ENCODE measurements around the gene SLC16A7. TPM values are rescaled to one million over a fixed set of nuclear protein-coding genes. Genes with fewer than 3 reads are reported as not detected.

SLC16A7 gene
- total RNA-seq, 1 donor, result 53.2 TPM

GRCh38 chr12:59719701-59720100 is 123.9 kb downstream of the SLC16A7 start:
- Histone ChIP-seq H3K79me2 (ENCODE audit: insufficient read depth, low read length) (no peaks in the 10 kb centered on the region), H4K20me1 (ENCODE audit: insufficient read depth, low read length) (no peaks in the 10 kb centered on the region), H2AFZ (ENCODE audit: low read length) (no peak overlapping the region), H3K27ac (ENCODE audit: low read depth, low read length) (no peak overlapping the region), H3K27me3 (ENCODE audit: insufficient read depth, low read length) (no peaks in the 10 kb centered on the region), H3K36me3 (ENCODE audit: insufficient read depth, low read length) (no peaks in the 10 kb centered on the region), H3K9me3 (ENCODE audit: low read depth, low read length) (no peaks in the 10 kb centered on the region), H3K4me3 (ENCODE audit: insufficient read depth, low read length) (no peak overlapping the region), H3K4me2 (ENCODE audit: insufficient read depth, low read length) (no peak overlapping the region), H3K4me1 (ENCODE audit: insufficient read depth, low read length) (no peaks in the 10 kb centered on the region)
- DNase-seq (ENCODE audit: insufficient read length, low spot score, missing footprints), result no peak
- TF ChIP-seq CTCF (IDR thresholded peaks at IDR 0.05; ENCODE audit: extremely low read depth, low read depth, low read length), result no peak

GRCh38 chr12:59723520-59723919 is 127.7 kb downstream of the SLC16A7 start:
- no peak for TF ChIP-seq CTCF (IDR thresholded peaks at IDR 0.05; ENCODE audit: extremely low read depth, low read depth, low read length)
- no peaks in the 10 kb centered on the region for H3K27me3 ChIP-seq (ENCODE audit: insufficient read depth, low read length)
- DNase-seq (ENCODE audit: insufficient read length, low spot score, missing footprints), result no peak

GRCh38 chr12:59724011-59724695 is 128.3 kb downstream of the SLC16A7 start:
- Histone ChIP-seq H3K4me3 (ENCODE audit: insufficient read depth, low read length) (no peak overlapping the region), H2AFZ (ENCODE audit: low read length) (no peak overlapping the region), H3K9me3 (ENCODE audit: low read depth, low read length) (no peaks in the 10 kb centered on the region), H4K20me1 (ENCODE audit: insufficient read depth, low read length) (no peaks in the 10 kb centered on the region), H3K4me1 (ENCODE audit: insufficient read depth, low read length) (no peaks in the 10 kb centered on the region), H3K27ac (ENCODE audit: low read depth, low read length) (no peak overlapping the region), H3K4me2 (ENCODE audit: insufficient read depth, low read length) (no peak overlapping the region), H3K79me2 (ENCODE audit: insufficient read depth, low read length) (no peaks in the 10 kb centered on the region), H3K36me3 (ENCODE audit: insufficient read depth, low read length) (no peaks in the 10 kb centered on the region), H3K27me3 (ENCODE audit: insufficient read depth, low read length) (no peaks in the 10 kb centered on the region)
- no peak for DNase-seq (ENCODE audit: insufficient read length, low spot score, missing footprints)
- no peak for TF ChIP-seq CTCF (IDR thresholded peaks at IDR 0.05; ENCODE audit: extremely low read depth, low read depth, low read length)

More at GRCh38 chr12:59723520-59723919, 127.7 kb downstream of the SLC16A7 start:
- H3K4me2 ChIP-seq (ENCODE audit: insufficient read depth, low read length), result no peak overlapping the region
- H3K36me3 ChIP-seq (ENCODE audit: insufficient read depth, low read length), result no peaks in the 10 kb centered on the region
- no peak overlapping the region for H3K4me3 ChIP-seq (ENCODE audit: insufficient read depth, low read length)
- no peaks in the 10 kb centered on the region for H3K79me2 ChIP-seq (ENCODE audit: insufficient read depth, low read length)
- H3K4me1 ChIP-seq (ENCODE audit: insufficient read depth, low read length), result no peaks in the 10 kb centered on the region
- no peak overlapping the region for H2AFZ ChIP-seq (ENCODE audit: low read length)
- H4K20me1 ChIP-seq (ENCODE audit: insufficient read depth, low read length), result no peaks in the 10 kb centered on the region
- no peaks in the 10 kb centered on the region for H3K9me3 ChIP-seq (ENCODE audit: low read depth, low read length)
- H3K27ac ChIP-seq (ENCODE audit: low read depth, low read length), result no peak overlapping the region

GRCh38 chr12:59733200-59733599 is 137.4 kb downstream of the SLC16A7 start:
- Histone ChIP-seq H3K36me3 (ENCODE audit: insufficient read depth, low read length) (no peaks in the 10 kb centered on the region), H3K4me1 (ENCODE audit: insufficient read depth, low read length) (peaks cover 20% of the 10 kb centered on the region), H3K79me2 (ENCODE audit: insufficient read depth, low read length) (no peaks in the 10 kb centered on the region), H3K4me3 (ENCODE audit: insufficient read depth, low read length) (no peak overlapping the region), H3K4me2 (ENCODE audit: insufficient read depth, low read length) (no peak overlapping the region), H3K9me3 (ENCODE audit: low read depth, low read length) (no peaks in the 10 kb centered on the region), H3K27ac (ENCODE audit: low read depth, low read length) (no peak overlapping the region), H3K27me3 (ENCODE audit: insufficient read depth, low read length) (no peaks in the 10 kb centered on the region), H2AFZ (ENCODE audit: low read length) (no peak overlapping the region), H4K20me1 (ENCODE audit: insufficient read depth, low read length) (no peaks in the 10 kb centered on the region)
- TF ChIP-seq CTCF (IDR thresholded peaks at IDR 0.05; ENCODE audit: extremely low read depth, low read depth, low read length), result no peak
- DNase-seq (ENCODE audit: insufficient read length, low spot score, missing footprints), result no peak
